ENCODE measurements around the gene SYNGR4. TPM values are rescaled to one million over a fixed set of nuclear protein-coding genes. Genes with fewer than 3 reads are reported as not detected.

SYNGR4 gene
- total and polyA plus RNA-seq, 4 donors = 0.35 to 0.76 TPM; not detected in 2

- H3K36me3 ChIP-seq (ENCODE audit: control insufficient read depth, insufficient read depth, low read length) = no peaks in the 10 kb centered on the region
- no peak for DNase-seq (ENCODE audit: low read depth in 4 of 6, low spot score in 6 of 6)
- H3K27me3 ChIP-seq (ENCODE audit: control insufficient read depth, insufficient read depth, low read length) = no peaks in the 10 kb centered on the region
- no peak overlapping the region for H3K27ac ChIP-seq (ENCODE audit: low read depth, low read length)
- WGBS (ENCODE audit: insufficient coverage) = 89% methylated on average over 3 of the region's 15 CpGs
- peaks cover 50% of the 10 kb centered on the region for H3K4me1 ChIP-seq (ENCODE audit: control insufficient read depth, insufficient read depth, low read length)
- H3K9me3 ChIP-seq (ENCODE audit: control insufficient read depth, insufficient read depth, low read length) = no peaks in the 10 kb centered on the region
- H3K4me3 ChIP-seq (ENCODE audit: low read depth, low read length) = no peak overlapping the region
Observed at GRCh38 chr19:48329167-48329891, 34.8 kb upstream of the SYNGR4 start.

- H3K27ac ChIP-seq (ENCODE audit: low read depth, low read length) = peak overlapping the region; percentile 86
- 2% methylated on average over 41 of the region's 41 CpGs for WGBS (ENCODE audit: insufficient coverage)
Observed at GRCh38 chr19:48330012-48330681, 34.0 kb upstream of the SYNGR4 start.

GRCh38 chr19:48332351-48332661 is 31.9 kb upstream of the SYNGR4 start:
- 36% methylated on average over 2 of the region's 6 CpGs for WGBS (ENCODE audit: insufficient coverage)
- Histone ChIP-seq H3K9me3 (ENCODE audit: control insufficient read depth, insufficient read depth, low read length) (no peaks in the 10 kb centered on the region), H3K27ac (ENCODE audit: low read depth, low read length) (peak overlapping the region; percentile 83), H3K27me3 (ENCODE audit: control insufficient read depth, insufficient read depth, low read length) (no peaks in the 10 kb centered on the region), H3K4me3 (ENCODE audit: low read depth, low read length) (peak overlapping the region; percentile 64), H3K4me1 (ENCODE audit: control insufficient read depth, insufficient read depth, low read length) (peaks cover 33% of the 10 kb centered on the region), H3K36me3 (ENCODE audit: control insufficient read depth, insufficient read depth, low read length) (no peaks in the 10 kb centered on the region)
- DNase-seq (ENCODE audit: low read depth in 4 of 6, low spot score in 6 of 6) = no peak

More at GRCh38 chr19:48330012-48330681, 34.0 kb upstream of the SYNGR4 start:
- no peaks in the 10 kb centered on the region for H3K27me3 ChIP-seq (ENCODE audit: control insufficient read depth, insufficient read depth, low read length)
- no peaks in the 10 kb centered on the region for H3K9me3 ChIP-seq (ENCODE audit: control insufficient read depth, insufficient read depth, low read length)
- H3K36me3 ChIP-seq (ENCODE audit: control insufficient read depth, insufficient read depth, low read length) = no peaks in the 10 kb centered on the region
- H3K4me1 ChIP-seq (ENCODE audit: control insufficient read depth, insufficient read depth, low read length) = peaks cover 45% of the 10 kb centered on the region
- peak overlapping the region; percentile 80 for H3K4me3 ChIP-seq (ENCODE audit: low read depth, low read length)
- peak in 5 of 6 donors; percentile 80 to 97 (median 82) for DNase-seq (ENCODE audit: low read depth in 4 of 6, low spot score in 6 of 6)

- Histone ChIP-seq H3K36me3 (ENCODE audit: control insufficient read depth, insufficient read depth, low read length) (no peaks in the 10 kb centered on the region), H3K27me3 (ENCODE audit: control insufficient read depth, insufficient read depth, low read length) (no peaks in the 10 kb centered on the region), H3K4me3 (ENCODE audit: low read depth, low read length) (peak overlapping the region; percentile 64), H3K9me3 (ENCODE audit: control insufficient read depth, insufficient read depth, low read length) (no peaks in the 10 kb centered on the region), H3K27ac (ENCODE audit: low read depth, low read length) (peak overlapping the region; percentile 83), H3K4me1 (ENCODE audit: control insufficient read depth, insufficient read depth, low read length) (peaks cover 33% of the 10 kb centered on the region)
- WGBS (ENCODE audit: insufficient coverage) = 1% methylated on average over 20 of the region's 25 CpGs
- peak; percentile 82 to 99 (median 90) for DNase-seq (ENCODE audit: low read depth in 4 of 6, low spot score in 6 of 6)
Observed at GRCh38 chr19:48332662-48333466, 31.3 kb upstream of the SYNGR4 start.

GRCh38 chr19:48333467-48334384 is 30.4 kb upstream of the SYNGR4 start:
- Histone ChIP-seq H3K4me1 (ENCODE audit: control insufficient read depth, insufficient read depth, low read length) (peaks cover 33% of the 10 kb centered on the region), H3K9me3 (ENCODE audit: control insufficient read depth, insufficient read depth, low read length) (no peaks in the 10 kb centered on the region), H3K27me3 (ENCODE audit: control insufficient read depth, insufficient read depth, low read length) (no peaks in the 10 kb centered on the region), H3K27ac (ENCODE audit: low read depth, low read length) (peak overlapping the region; percentile 83), H3K4me3 (ENCODE audit: low read depth, low read length) (peak overlapping the region; percentile 64), H3K36me3 (ENCODE audit: control insufficient read depth, insufficient read depth, low read length) (peaks cover 8% of the 10 kb centered on the region)
- DNase-seq (ENCODE audit: low read depth in 4 of 6, low spot score in 6 of 6) = peak in 2 of 6 donors; percentile 58 to 83
- WGBS (ENCODE audit: insufficient coverage) = 8% methylated on average over 48 of the region's 54 CpGs

- 74% methylated on average over 13 of the region's 14 CpGs for WGBS (ENCODE audit: insufficient coverage)
- H3K27me3 ChIP-seq (ENCODE audit: control insufficient read depth, insufficient read depth, low read length) = no peaks in the 10 kb centered on the region
- H3K4me3 ChIP-seq (ENCODE audit: low read depth, low read length) = no peak overlapping the region
- DNase-seq (ENCODE audit: low read depth in 4 of 6, low spot score in 6 of 6) = no peak
- H3K4me1 ChIP-seq (ENCODE audit: control insufficient read depth, insufficient read depth, low read length) = peaks cover 20% of the 10 kb centered on the region
- no peaks in the 10 kb centered on the region for H3K9me3 ChIP-seq (ENCODE audit: control insufficient read depth, insufficient read depth, low read length)
- peaks cover 25% of the 10 kb centered on the region for H3K36me3 ChIP-seq (ENCODE audit: control insufficient read depth, insufficient read depth, low read length)
- H3K27ac ChIP-seq (ENCODE audit: low read depth, low read length) = no peak overlapping the region
Observed at GRCh38 chr19:48338253-48338755, 25.9 kb upstream of the SYNGR4 start.

- WGBS (ENCODE audit: insufficient coverage) = 89% methylated on average over 14 of the region's 14 CpGs
- Histone ChIP-seq H3K4me1 (ENCODE audit: control insufficient read depth, insufficient read depth, low read length) (peaks cover 13% of the 10 kb centered on the region), H3K4me3 (ENCODE audit: low read depth, low read length) (no peak overlapping the region), H3K36me3 (ENCODE audit: control insufficient read depth, insufficient read depth, low read length) (peaks cover 26% of the 10 kb centered on the region), H3K9me3 (ENCODE audit: control insufficient read depth, insufficient read depth, low read length) (no peaks in the 10 kb centered on the region), H3K27me3 (ENCODE audit: control insufficient read depth, insufficient read depth, low read length) (no peaks in the 10 kb centered on the region), H3K27ac (ENCODE audit: low read depth, low read length) (no peak overlapping the region)
- DNase-seq (ENCODE audit: low read depth in 4 of 6, low spot score in 6 of 6) = no peak
Observed at GRCh38 chr19:48338802-48339503, 25.2 kb upstream of the SYNGR4 start.

GRCh38 chr19:48340995-48341394 is 23.2 kb upstream of the SYNGR4 start:
- peak in 2 of 6 donors; percentile 73 to 91 for DNase-seq (ENCODE audit: low read depth in 4 of 6, low spot score in 6 of 6)
- Histone ChIP-seq H3K4me1 (ENCODE audit: control insufficient read depth, insufficient read depth, low read length) (peaks cover 11% of the 10 kb centered on the region), H3K4me3 (ENCODE audit: low read depth, low read length) (no peak overlapping the region), H3K36me3 (ENCODE audit: control insufficient read depth, insufficient read depth, low read length) (peaks cover 29% of the 10 kb centered on the region), H3K9me3 (ENCODE audit: control insufficient read depth, insufficient read depth, low read length) (no peaks in the 10 kb centered on the region), H3K27me3 (ENCODE audit: control insufficient read depth, insufficient read depth, low read length) (no peaks in the 10 kb centered on the region), H3K27ac (ENCODE audit: low read depth, low read length) (no peak overlapping the region)
- WGBS (ENCODE audit: insufficient coverage) = 42% methylated on average over 11 of the region's 11 CpGs

Measured in spinal cord (tissue), 10 donors.